GM23248 (cell line): ENCODE measurements around the gene HCN2.

Experiments
- EZH2 ChIP-seq: fragments of 200-600 bp; sonication (generic); IDR thresholded peaks from 2 replicates; pipeline ENCODE4 v1.6.1; 2018; ENCODE audit warnings: antibody characterized with exemption, mild to moderate bottlenecking; ENCODE audit not compliant: insufficient read depth, poor library complexity, severe bottlenecking
- EZH2phosphoT487 ChIP-seq: fragments of 200-600 bp; sonication (generic); IDR thresholded peaks from 2 replicates; pipeline ENCODE4 v1.6.1; 2018; ENCODE audit warnings: antibody characterized with exemption, moderate library complexity, mild to moderate bottlenecking, low read depth; ENCODE audit not compliant: insufficient read depth

DNA sequence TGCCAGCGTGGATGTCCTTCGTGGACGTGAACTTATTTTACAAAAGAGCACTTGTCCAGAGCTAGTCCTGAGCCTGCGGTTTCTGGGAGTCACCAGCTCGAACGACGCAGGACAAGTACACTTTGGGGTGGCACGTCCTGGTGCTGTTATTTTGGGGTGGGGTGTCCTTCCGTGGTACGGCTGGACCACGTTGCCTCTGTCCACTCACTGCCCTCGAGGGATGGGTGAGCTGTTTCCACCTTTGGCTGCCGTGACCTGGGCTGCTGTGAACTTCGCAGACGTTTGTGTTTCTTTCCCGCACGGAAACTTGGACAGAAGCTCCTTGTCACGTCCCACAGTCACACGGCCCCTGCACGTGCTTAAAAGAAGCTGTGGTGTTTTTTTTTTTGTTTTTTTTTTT lies 34.9 kb upstream of the HCN2 start:
- no peak for TF ChIP-seq EZH2
- no peak for TF ChIP-seq EZH2phosphoT487
